ENCODE results near the gene NFATC4. TPM values are rescaled to one million over a fixed set of nuclear protein-coding genes. Genes with fewer than 3 reads are reported as not detected.

NFATC4 gene
- total RNA-seq, 1 donor from 2014 or later: 0.21 TPM

DNA sequence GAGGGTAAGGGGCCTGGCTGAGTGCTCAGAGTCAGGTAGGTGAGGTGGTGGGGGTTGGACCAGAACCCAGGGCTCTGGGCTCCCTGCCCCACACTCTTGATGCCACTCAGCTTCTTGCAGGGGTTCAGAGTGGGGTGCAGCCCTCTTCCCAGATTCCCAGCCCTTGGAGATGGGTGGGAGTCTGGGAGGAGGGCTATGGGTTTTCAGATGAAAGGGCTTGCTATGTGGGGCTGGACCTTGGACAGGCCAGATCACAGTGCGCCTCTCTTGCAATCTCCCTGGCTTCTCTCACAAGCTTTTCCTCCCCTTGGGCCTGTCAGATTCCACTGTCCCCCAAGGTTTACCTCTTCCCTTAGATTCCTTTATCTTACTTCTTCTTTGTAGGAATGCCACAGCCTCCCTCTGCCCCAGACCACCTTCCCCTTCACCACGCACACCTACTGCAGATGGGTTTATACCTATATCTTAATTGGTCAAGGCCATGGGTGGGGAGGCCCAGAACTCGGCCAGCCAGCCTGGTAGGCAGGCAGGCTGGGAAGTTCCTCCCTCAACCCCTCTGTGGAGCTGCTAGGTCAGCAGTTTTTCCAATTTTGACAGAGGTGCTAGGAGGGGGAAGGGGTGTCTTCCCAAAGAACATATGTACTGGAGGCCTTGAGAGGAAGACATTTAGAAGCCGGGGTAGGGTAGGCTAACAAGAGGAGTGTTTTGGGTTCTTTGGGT is 32.2 kb downstream of the NFATC4 start:
- Mint-ChIP-seq H3K4me1 (ENCODE audit: low read depth) (peaks cover 2% of the 10 kb centered on the region), H3K27ac (no peak overlapping the region), H3K27me3 (ENCODE audit: low read depth) (peaks cover 60% of the 10 kb centered on the region), H3K9me3 (no peaks in the 10 kb centered on the region), H3K4me3 (ENCODE audit: low read depth) (no peak overlapping the region), H3K36me3 (ENCODE audit: low read depth) (no peaks in the 10 kb centered on the region)
- intact Hi-C loops (cut with micrococcal nuclease): no loop called here
- DNase-seq (ENCODE audit: low spot score): no peak

DNA sequence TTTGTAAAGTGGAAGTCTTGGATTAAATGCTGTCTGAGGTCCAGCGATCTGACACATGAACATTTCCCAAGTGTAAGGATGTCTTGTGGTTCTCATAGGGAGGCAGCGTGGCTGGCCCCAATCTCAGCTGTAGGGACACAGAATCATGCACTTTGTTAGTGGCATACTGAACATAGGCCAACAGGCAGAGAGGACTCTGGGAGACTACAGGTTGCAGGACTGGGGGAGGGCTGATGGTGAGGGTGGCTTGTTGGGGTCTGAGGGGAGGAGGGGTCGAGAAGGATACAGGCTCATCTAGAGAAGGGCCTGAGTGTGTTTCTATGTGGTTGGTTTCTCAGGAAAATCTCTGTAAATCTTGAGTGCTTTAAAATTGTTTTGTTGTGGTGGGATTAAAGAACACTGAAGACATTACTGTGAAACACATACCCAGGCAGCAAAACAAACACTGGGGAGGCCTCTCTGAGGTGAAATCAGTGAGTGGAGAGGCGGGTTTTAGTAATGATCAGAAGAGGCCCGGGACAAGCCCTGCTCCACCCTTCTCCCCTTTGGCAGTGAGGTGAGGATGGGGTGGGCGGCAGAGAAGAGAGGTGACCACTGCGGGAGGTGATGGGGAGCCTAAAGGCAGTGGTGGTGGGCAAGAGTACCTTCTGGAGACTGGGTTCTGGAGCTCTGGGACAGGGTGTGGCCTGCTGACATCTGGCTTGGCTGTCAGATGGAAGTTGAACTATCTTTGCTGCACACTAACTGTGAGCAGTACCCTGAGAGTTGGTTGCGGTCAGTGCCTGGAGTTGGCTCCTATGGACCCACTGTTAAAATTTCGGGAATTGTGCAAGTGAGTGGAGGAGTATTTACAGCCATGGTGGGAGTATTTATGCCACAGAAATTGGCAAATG is 34.1 kb downstream of the NFATC4 start:
- H3K27ac Mint-ChIP-seq: no peak overlapping the region
- H3K4me1 Mint-ChIP-seq (ENCODE audit: low read depth): peaks cover 2% of the 10 kb centered on the region
- H3K9me3 Mint-ChIP-seq: no peaks in the 10 kb centered on the region
- intact Hi-C loops (cut with micrococcal nuclease): no loop called here
- H3K4me3 Mint-ChIP-seq (ENCODE audit: low read depth): no peak overlapping the region
- no peaks in the 10 kb centered on the region for H3K36me3 Mint-ChIP-seq (ENCODE audit: low read depth)
- peaks cover 55% of the 10 kb centered on the region for H3K27me3 Mint-ChIP-seq (ENCODE audit: low read depth)
- no peak for DNase-seq (ENCODE audit: low spot score)

DNA sequence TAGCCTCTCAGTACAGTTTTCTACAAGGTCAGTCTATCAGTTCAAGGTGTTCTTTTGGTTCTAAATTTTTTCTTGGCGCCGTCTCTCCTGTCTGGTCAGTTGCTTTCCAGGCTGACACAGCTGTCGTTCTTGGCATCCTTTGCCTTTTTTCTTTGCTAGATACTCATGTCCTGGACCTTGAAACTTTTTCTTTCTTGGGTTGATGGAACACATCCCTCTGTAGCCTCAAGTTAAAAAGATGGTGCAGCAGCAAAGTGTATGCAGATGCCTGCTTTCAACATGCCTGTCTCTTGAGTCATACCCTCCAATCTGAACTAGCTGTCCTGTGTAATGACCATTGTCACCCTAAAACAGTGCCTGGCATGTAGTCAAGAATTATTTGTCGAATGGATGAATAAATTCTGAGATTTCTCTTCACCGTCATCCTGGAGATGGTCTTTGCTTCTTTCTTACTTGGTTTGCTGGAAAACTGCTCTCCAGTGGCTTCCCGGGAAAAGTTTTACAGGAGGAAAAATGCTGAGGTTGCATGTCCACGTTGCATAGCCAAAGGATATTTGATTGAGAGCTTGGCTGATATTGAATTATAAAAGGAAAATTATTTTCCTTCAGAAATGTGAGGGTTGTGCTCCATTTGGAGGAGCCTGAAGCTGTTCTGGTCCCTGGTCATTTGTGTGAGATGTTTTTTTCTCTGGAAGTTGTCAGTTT is 35.5 kb downstream of the NFATC4 start:
- Mint-ChIP-seq H3K27ac (no peak overlapping the region), H3K4me1 (ENCODE audit: low read depth) (peaks cover 2% of the 10 kb centered on the region), H3K27me3 (ENCODE audit: low read depth) (peaks cover 47% of the 10 kb centered on the region), H3K36me3 (ENCODE audit: low read depth) (no peaks in the 10 kb centered on the region), H3K4me3 (ENCODE audit: low read depth) (no peak overlapping the region), H3K9me3 (no peaks in the 10 kb centered on the region)
- no peak for DNase-seq (ENCODE audit: low spot score)
- intact Hi-C loops (cut with micrococcal nuclease): no loop called here

DNA sequence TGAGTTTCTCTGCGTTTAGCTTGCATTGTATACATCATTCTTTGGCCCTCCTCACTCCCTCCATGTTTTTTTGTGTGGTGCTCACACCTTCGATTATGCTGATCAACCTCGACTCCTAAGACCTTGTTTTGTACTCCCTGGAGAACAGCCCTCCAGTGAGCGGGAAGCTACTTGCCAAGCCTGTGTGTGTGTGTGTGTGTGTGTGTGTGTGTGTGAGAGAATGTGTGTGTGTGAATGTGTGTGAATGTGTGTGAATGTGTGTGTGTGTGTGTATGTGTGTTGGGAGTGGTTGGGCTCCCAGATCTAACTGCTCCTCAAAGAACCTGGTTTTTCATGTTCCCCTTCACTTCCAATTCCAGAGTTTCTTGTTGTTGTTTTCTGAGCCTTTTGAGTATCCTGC is 36.8 kb downstream of the NFATC4 start:
- intact Hi-C loops (cut with micrococcal nuclease): no loop called here
- no peak overlapping the region for H3K4me3 Mint-ChIP-seq (ENCODE audit: low read depth)
- H3K27ac Mint-ChIP-seq: no peak overlapping the region
- no peak for DNase-seq (ENCODE audit: low spot score)
- peaks cover 42% of the 10 kb centered on the region for H3K27me3 Mint-ChIP-seq (ENCODE audit: low read depth)
- H3K9me3 Mint-ChIP-seq: no peaks in the 10 kb centered on the region
- H3K4me1 Mint-ChIP-seq (ENCODE audit: low read depth): no peaks in the 10 kb centered on the region
- no peaks in the 10 kb centered on the region for H3K36me3 Mint-ChIP-seq (ENCODE audit: low read depth)

DNA sequence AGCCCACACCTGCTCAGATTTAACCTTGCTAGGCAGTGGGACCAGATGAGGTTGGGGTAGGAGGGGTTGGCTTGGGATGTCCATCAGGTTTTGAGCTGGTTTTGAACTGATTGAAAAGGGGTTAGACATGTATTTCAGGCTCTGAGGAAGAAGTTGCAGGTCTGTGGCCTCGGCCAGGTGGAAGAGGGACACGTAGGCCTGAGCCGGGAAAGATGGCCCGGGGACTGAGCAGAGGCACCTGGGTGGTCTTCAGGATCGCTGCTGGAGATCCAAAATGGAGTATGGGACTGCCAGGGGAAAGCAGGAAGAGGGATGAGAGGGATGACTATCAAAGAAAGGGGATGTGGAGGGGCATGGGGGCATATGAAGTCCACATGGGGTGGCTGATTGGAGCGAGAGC is 38.4 kb downstream of the NFATC4 start:
- no peak overlapping the region for H3K4me3 Mint-ChIP-seq (ENCODE audit: low read depth)
- H3K9me3 Mint-ChIP-seq: no peaks in the 10 kb centered on the region
- H3K27me3 Mint-ChIP-seq (ENCODE audit: low read depth): peaks cover 36% of the 10 kb centered on the region
- H3K36me3 Mint-ChIP-seq (ENCODE audit: low read depth): no peaks in the 10 kb centered on the region
- DNase-seq (ENCODE audit: low spot score): no peak
- intact Hi-C loops (cut with micrococcal nuclease): no loop called here
- no peaks in the 10 kb centered on the region for H3K4me1 Mint-ChIP-seq (ENCODE audit: low read depth)
- no peak overlapping the region for H3K27ac Mint-ChIP-seq

DNA sequence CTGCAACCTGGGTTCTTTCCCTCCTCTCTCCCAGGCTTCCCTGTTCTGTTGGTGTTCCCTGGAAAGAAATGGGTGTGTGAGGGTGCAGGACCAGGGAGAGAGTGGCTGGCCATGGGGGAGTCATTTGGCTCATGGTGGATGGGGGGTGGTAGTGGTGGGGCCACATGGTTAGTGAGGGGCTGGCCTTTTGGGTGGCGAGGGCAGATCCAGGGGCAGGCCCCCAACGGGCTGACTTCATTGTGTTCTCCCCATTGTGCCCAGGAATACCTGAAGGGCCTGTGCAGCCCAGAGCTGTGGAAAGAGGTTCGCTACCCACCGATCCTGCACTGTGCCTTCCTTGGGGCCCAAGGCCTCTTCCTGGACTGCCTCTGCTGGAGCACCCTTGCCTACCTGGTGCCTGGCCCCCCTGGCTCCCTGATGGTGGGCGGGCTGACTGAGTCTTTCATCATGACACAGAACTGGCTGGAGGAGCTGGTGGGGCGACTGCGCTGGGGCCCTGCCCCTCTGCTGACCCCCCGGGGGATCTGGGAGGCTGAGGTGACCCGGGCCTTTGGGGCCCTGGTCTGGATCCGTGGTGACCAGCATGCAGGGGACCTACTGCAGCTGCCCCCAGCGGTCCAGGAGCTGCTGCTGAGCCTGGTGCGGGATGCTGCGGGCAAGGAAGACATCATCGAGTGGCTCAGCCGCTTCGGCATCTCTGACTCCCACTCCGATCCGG is 39.8 kb downstream of the NFATC4 start:
- Mint-ChIP-seq H3K4me3 (ENCODE audit: low read depth) (no peak overlapping the region), H3K36me3 (ENCODE audit: low read depth) (no peaks in the 10 kb centered on the region), H3K27me3 (ENCODE audit: low read depth) (peaks cover 26% of the 10 kb centered on the region), H3K27ac (no peak overlapping the region), H3K9me3 (no peaks in the 10 kb centered on the region), H3K4me1 (ENCODE audit: low read depth) (no peaks in the 10 kb centered on the region)
- no peak for DNase-seq (ENCODE audit: low spot score)
- intact Hi-C loops (cut with micrococcal nuclease): no loop called here

DNA sequence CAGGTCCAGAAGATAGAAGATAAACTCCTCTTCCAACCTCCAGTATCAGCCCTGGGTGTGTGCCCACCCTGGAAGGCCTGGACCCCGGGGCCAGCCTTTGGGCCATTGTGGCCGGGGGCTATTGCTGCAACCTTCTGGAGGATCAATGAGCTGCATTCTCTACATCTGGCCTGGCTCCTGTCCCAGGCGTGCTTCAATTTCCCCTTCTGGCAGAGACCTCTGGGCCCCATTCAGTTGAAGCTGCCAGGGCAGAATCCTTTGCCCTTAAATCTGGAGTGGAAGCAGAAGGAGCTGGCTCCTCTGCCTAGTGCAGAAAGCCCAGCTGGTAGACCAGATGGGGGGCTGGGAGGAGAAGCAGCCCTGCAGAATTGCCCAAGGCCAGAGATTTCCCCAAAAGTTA is 40.8 kb downstream of the NFATC4 start:
- Mint-ChIP-seq H3K9me3 (no peaks in the 10 kb centered on the region), H3K27me3 (ENCODE audit: low read depth) (peaks cover 17% of the 10 kb centered on the region), H3K36me3 (ENCODE audit: low read depth) (no peaks in the 10 kb centered on the region), H3K27ac (no peak overlapping the region), H3K4me1 (ENCODE audit: low read depth) (no peaks in the 10 kb centered on the region), H3K4me3 (ENCODE audit: low read depth) (no peak overlapping the region)
- intact Hi-C loops (cut with micrococcal nuclease): no loop called here
- DNase-seq (ENCODE audit: low spot score): no peak

DNA sequence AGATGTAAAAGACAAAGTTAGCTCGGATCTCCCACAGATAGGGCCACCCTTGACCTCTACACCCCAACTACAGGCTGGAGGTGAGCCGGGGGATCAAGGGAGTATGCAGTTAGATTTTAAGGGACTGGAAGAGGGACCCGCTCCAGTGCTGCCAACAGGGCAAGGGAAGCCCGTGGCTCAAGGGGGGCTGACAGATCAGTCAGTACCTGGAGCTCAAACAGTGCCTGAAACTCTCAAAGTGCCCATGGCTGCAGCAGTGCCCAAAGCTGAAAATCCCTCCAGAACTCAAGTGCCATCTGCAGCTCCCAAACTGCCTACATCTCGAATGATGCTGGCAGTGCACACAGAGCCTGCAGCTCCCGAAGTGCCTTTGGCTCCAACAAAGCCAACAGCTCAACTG is 41.2 kb downstream of the NFATC4 start:
- no peaks in the 10 kb centered on the region for H3K4me1 Mint-ChIP-seq (ENCODE audit: low read depth)
- no peaks in the 10 kb centered on the region for H3K36me3 Mint-ChIP-seq (ENCODE audit: low read depth)
- DNase-seq (ENCODE audit: low spot score): no peak
- H3K27me3 Mint-ChIP-seq (ENCODE audit: low read depth): peaks cover 13% of the 10 kb centered on the region
- no peak overlapping the region for H3K4me3 Mint-ChIP-seq (ENCODE audit: low read depth)
- H3K27ac Mint-ChIP-seq: no peak overlapping the region
- intact Hi-C loops (cut with micrococcal nuclease): no loop called here
- no peaks in the 10 kb centered on the region for H3K9me3 Mint-ChIP-seq

DNA sequence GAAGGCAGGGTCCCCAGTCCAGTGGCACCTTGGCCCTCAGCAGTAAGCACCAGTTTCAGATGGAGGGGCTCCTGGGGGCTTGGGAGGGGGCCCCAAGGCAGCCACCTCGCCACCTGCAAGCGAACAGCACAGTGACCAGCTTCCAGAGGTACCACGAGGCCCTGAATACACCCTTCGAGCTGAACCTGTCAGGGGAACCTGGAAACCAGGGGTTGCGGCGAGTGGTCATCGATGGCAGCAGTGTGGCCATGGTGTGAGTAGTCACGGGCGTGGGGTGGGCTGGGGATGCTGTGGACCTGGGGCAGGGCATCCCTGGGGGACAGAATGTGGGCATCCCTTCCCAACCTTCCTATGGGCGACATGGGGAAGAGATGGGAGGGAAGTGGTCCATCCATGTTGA is 42.0 kb downstream of the NFATC4 start:
- intact Hi-C loops (cut with micrococcal nuclease): no loop called here
- Mint-ChIP-seq H3K27me3 (ENCODE audit: low read depth) (peaks cover 9% of the 10 kb centered on the region), H3K36me3 (ENCODE audit: low read depth) (no peaks in the 10 kb centered on the region), H3K27ac (no peak overlapping the region), H3K4me3 (ENCODE audit: low read depth) (no peak overlapping the region), H3K9me3 (no peaks in the 10 kb centered on the region), H3K4me1 (ENCODE audit: low read depth) (no peaks in the 10 kb centered on the region)
- no peak for DNase-seq (ENCODE audit: low spot score)

DNA sequence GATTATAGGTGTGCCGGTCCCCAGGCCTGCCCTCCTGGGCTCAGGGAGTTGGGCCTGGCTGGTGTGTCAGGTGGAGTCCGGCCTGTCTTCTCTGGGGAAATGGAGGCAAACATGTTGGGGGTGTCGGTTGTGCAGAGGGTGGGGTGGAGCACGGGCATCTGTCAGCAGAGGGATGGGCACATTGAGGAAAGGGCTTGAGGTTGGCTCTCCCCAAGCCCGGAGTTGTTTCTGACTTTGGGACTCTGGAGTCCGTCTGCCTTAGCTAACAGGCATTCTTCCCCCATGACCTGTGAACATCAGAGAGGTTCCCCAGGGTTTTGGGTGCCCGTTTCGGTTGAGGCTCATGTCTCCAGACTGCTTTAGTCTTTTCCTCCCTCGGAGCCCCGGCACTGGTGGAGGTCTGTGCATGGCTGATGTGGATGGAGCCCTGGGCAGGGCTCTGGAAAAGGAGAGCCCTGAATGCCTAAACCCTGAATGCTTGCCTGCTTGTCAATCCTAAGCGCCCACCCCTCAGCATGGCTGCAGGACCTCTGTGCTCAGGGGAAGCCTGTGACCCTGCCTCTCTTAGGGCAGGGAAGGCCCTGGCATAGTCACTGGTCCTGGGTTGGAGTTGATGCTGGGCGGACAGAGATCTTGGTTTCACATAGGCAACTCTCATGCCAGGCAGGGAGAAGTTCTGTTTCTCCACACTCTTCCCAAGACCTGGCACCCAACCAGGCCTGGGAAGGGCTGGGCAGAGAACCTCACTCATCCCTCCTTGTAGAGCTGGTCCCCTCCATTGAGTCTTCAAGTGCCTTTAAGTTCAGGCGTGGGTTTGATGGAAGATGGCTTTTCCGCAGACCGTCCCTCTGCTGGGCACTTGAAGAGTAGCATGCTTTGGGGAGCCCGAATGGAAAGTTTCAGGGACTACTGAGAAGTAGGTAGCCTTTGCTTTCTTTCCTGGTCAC is 43.7 kb downstream of the NFATC4 start:
- H3K36me3 Mint-ChIP-seq (ENCODE audit: low read depth): no peaks in the 10 kb centered on the region
- H3K9me3 Mint-ChIP-seq: no peaks in the 10 kb centered on the region
- no peak overlapping the region for H3K4me3 Mint-ChIP-seq (ENCODE audit: low read depth)
- no peaks in the 10 kb centered on the region for H3K4me1 Mint-ChIP-seq (ENCODE audit: low read depth)
- no peak overlapping the region for H3K27ac Mint-ChIP-seq
- no peak for DNase-seq (ENCODE audit: low spot score)
- intact Hi-C loops (cut with micrococcal nuclease): no loop called here
- H3K27me3 Mint-ChIP-seq (ENCODE audit: low read depth): peaks cover 2% of the 10 kb centered on the region

DNA sequence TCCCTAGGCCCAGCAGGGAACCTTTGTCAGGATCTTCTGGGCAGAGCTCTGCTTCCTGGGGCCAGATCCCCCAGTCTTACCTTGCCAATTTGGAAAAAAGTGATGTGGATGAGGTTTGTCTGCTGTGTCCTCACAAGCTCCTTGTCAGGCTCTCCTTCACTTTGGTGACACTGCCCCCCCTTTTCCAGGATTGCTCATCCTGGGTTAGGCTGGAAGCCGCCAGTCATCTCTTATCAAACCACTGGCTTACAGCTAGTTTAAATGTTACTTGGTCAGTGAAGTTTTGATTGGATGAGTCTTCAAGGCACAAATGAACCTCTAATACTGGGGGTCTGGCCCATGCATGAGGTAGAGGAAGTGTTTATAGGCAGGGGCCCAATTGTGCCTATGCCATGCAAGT is 46.1 kb downstream of the NFATC4 start:
- no peak for DNase-seq (ENCODE audit: low spot score)
- H3K27ac Mint-ChIP-seq: no peak overlapping the region
- H3K36me3 Mint-ChIP-seq (ENCODE audit: low read depth): no peaks in the 10 kb centered on the region
- intact Hi-C loops (cut with micrococcal nuclease): no loop called here
- no peak overlapping the region for H3K4me3 Mint-ChIP-seq (ENCODE audit: low read depth)
- H3K4me1 Mint-ChIP-seq (ENCODE audit: low read depth): no peaks in the 10 kb centered on the region
- H3K27me3 Mint-ChIP-seq (ENCODE audit: low read depth): peaks cover 5% of the 10 kb centered on the region
- H3K9me3 Mint-ChIP-seq: no peaks in the 10 kb centered on the region

Measured in activated T-helper 2 cell treated with anti-CD3 and anti-CD28 coated beads, Interferon-gamma antibody, Interleukin-2, Interleukin-4, amounts not matched to agents 10 μg/mL and 5 μg/mL and 100 μg/mL, durations not matched to agents 14 hours and 24 hours and 36 hours (primary cell).